ENCODE results near the gene PPP4R3B. TPM values are rescaled to one million over a fixed set of nuclear protein-coding genes. Genes with fewer than 3 reads are reported as not detected.

Gene PPP4R3B
- total and polyA plus RNA-seq, 4 donors = 17.4 to 57.7 (median 30.9) TPM

- WGBS = 92% methylated on average over 6 of the region's 6 CpGs
- Histone ChIP-seq H3K27me3 (ENCODE audit: control insufficient read depth in 4 of 4, insufficient read depth in 4 of 4, low read length in 3 of 4) (no peaks in the 10 kb centered on the region), H3K4me3 (ENCODE audit: low read depth in 1 of 3, low read length in 3 of 3) (no peak overlapping the region), H3K4me1 (ENCODE audit: control insufficient read depth in 4 of 4, insufficient read depth in 4 of 4, low read length in 3 of 4) (no peaks in the 10 kb centered on the region), H3K27ac (ENCODE audit: low read depth in 1 of 2, low read length in 2 of 2) (no peak overlapping the region), H3K9me3 (ENCODE audit: control insufficient read depth in 4 of 4, low read length in 3 of 4) (no peaks in the 10 kb centered on the region), H3K36me3 (ENCODE audit: control insufficient read depth in 4 of 4, insufficient read depth in 3 of 4, low read depth in 1 of 4, low read length in 3 of 4) (no peaks in the 10 kb centered on the region), H3K9ac (ENCODE audit: low read depth in 1 of 2, low read length in 2 of 2) (no peak overlapping the region)
- DNase-seq (ENCODE audit: low spot score) = no peak
- TF ChIP-seq FOXA1 (IDR thresholded peaks at IDR 0.05) (no peak), RXRA (IDR thresholded peaks at IDR 0.05) (no peak), NR2F2 (IDR thresholded peaks at IDR 0.05) (no peak), ATF3 (IDR thresholded peaks at IDR 0.05) (no peak), JUND (IDR thresholded peaks at IDR 0.05) (no peak), FOXA2 (IDR thresholded peaks at IDR 0.05) (no peak), GABPA (IDR thresholded peaks at IDR 0.05 in 1 of 2, conservative IDR thresholded peaks at IDR 0.05 in 1 of 2) (no peak)
- TF ChIP-seq, protein P1, sequence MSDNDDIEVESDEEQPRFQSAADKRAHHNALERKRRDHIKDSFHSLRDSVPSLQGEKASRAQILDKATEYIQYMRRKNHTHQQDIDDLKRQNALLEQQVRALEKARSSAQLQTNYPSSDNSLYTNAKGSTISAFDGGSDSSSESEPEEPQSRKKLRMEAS (IDR thresholded peaks at IDR 0.05) = no peak
- TF ChIP-seq, protein P2, sequence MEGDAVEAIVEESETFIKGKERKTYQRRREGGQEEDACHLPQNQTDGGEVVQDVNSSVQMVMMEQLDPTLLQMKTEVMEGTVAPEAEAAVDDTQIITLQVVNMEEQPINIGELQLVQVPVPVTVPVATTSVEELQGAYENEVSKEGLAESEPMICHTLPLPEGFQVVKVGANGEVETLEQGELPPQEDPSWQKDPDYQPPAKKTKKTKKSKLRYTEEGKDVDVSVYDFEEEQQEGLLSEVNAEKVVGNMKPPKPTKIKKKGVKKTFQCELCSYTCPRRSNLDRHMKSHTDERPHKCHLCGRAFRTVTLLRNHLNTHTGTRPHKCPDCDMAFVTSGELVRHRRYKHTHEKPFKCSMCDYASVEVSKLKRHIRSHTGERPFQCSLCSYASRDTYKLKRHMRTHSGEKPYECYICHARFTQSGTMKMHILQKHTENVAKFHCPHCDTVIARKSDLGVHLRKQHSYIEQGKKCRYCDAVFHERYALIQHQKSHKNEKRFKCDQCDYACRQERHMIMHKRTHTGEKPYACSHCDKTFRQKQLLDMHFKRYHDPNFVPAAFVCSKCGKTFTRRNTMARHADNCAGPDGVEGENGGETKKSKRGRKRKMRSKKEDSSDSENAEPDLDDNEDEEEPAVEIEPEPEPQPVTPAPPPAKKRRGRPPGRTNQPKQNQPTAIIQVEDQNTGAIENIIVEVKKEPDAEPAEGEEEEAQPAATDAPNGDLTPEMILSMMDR (IDR thresholded peaks at IDR 0.05; ENCODE audit: low read depth, low read length, missing input control) = no peak
Measured at GRCh38 chr2:55498582-55498981, 118.8 kb downstream of the PPP4R3B start.

Small RNA genes lying within 50 kb of the gene (small RNA-seq; reads per million reads assigned to genes)
- gene RF00586 = not detected
- not detected for gene RNU6-634P

Other genes with a start within 250 kb of the PPP4R3B start
- gene CCDC88A, start 197.8 kb downstream of the PPP4R3B start, total RNA-seq = 10 to 100 TPM; 20.3 to 31.0 TPM
- gene CCDC88A, start 197.8 kb downstream of the PPP4R3B start, polyA plus RNA-seq = 10 to 100 TPM in 1 of 2 donors, 1 to 10 TPM in 1; 4.0 to 10.7 TPM
- gene CFAP36, start 97.9 kb downstream of the PPP4R3B start, total RNA-seq = 1 to 10 TPM; 2.7 to 5.0 TPM
- gene CFAP36, start 97.9 kb downstream of the PPP4R3B start, polyA plus RNA-seq = 1 to 10 TPM; 6.7 to 8.9 TPM
- 10 to 100 TPM in 1 of 2 donors, 1 to 10 TPM in 1; 8.6 to 11.4 TPM for gene PNPT1, start 76.2 kb upstream of the PPP4R3B start, total RNA-seq
- gene PNPT1, start 76.2 kb upstream of the PPP4R3B start, polyA plus RNA-seq = 1 to 10 TPM; 8.0 to 8.8 TPM